Body of pancreas (tissue), 4 donors: ENCODE data around the gene COX4I1. TPM values are rescaled to one million over a fixed set of nuclear protein-coding genes. Genes with fewer than 3 reads are reported as not detected.

Experiments
- ATAC-seq: fragments of 150-250 bp; one replicate; pipeline ENCODE4 v1.9.1; 2016
- DNase-seq, 4 donors: peaks; one replicate each; pipeline ENCODE4 v3.0.0-alpha.2; 2019
- H3K27ac ChIP-seq, 4 donors: fragments of 200-600 bp; sonication (generic); 1 replicate in 3 of 4; 2 replicates in 1 of 4; pipeline versions ENCODE4 v1.5.1 to v1.6.1; 2016 to 2019; ENCODE audit warnings: mild to moderate bottlenecking in 1 of 4, mixed read lengths in 1 of 4, moderate library complexity in 1 of 4
- H3K27me3 ChIP-seq, 2 donors: fragments of 200-600 bp; sonication (generic); one replicate each; pipeline ENCODE4 v1.6.0; 2016; ENCODE audit warnings: mild to moderate bottlenecking in 1 of 2
- H3K36me3 ChIP-seq, 2 donors: fragments of 200-600 bp; sonication (generic); replicated peaks in 1 of 2; 2 replicates each; pipeline ENCODE4 v1.5.1; 2016; ENCODE audit warnings: low read depth in 2 of 2; ENCODE audit not compliant: insufficient read depth in 1 of 2
- H3K4me1 ChIP-seq: fragments of 200-600 bp; sonication (generic); one replicate; pipeline ENCODE4 v1.6.0; 2016
- H3K4me3 ChIP-seq, 2 donors: fragments of 200-600 bp; sonication (generic); 1 replicate in 1 of 2; 2 replicates in 1 of 2; pipeline ENCODE4 v1.5.1; 2016 to 2019
- H3K9me3 ChIP-seq, 3 donors: fragments of 200-600 bp; sonication (generic); 1 replicate in 2 of 3; 2 replicates in 1 of 3; pipeline ENCODE4 v1.5.1; 2016
- CTCF ChIP-seq, 7 experiments: fragments of 450-650 bp in 4 of 7; fragments of 200-600 bp in 3 of 7; sonication (generic) in 3 of 7; IDR thresholded peaks; one replicate each; pipeline ENCODE4 v1.5.1; 2016 to 2019; ENCODE audit warnings: antibody characterized with exemption in 7 of 7
- POLR2A ChIP-seq, 3 donors: fragments of 450-650 bp; IDR thresholded peaks; one replicate each; pipeline ENCODE4 v1.6.1; 2016; ENCODE audit warnings: antibody characterized with exemption in 3 of 3, mild to moderate bottlenecking in 2 of 3
- WGBS, 2 donors: methylation state at CpG; one replicate each; pipeline ENCODE4 v1.1.5; 2017; 5-methylcytosine and 5-hydroxymethylcytosine counted together
- intact Hi-C: fragments of 100-400 bp; cut with DNase I; formaldehyde crosslinking; loops from one replicate; pipeline ENCODE4 v1.15.1; 2023
- total RNA-seq, 2 donors: library from RNA; depleted of rRNA; stranded (reverse); fragments of >200 nt; gene quantifications; one replicate each; pipeline ENCODE4 v1.1.0, GENCODE V29; 2016

The COX4I1 gene
- total RNA-seq, 2 donors from 2014 or later: 259 to 291 TPM

GRCh38 chr16:85829171-85829719 lies 29.8 kb downstream of the COX4I1 start:
- no peaks in the 10 kb centered on the region for H3K27me3 ChIP-seq
- no peaks in the 10 kb centered on the region for H3K9me3 ChIP-seq
- DNase-seq: no peak
- no peak for ATAC-seq
- WGBS, 2 donors: 44 to 77% methylated on average over 9 to 15 of the region's 15 CpGs
- H3K27ac ChIP-seq: no peak overlapping the region
- intact Hi-C loops: loop anchor here (10.0 kb wide), 1 partner anchor 156 kb away; no protein-coding TSS in a partner anchor
- no peak overlapping the region for H3K4me3 ChIP-seq
- TF ChIP-seq POLR2A (IDR thresholded peaks at IDR 0.05): no peak
- TF ChIP-seq CTCF (IDR thresholded peaks at IDR 0.05): no peak
- H3K36me3 ChIP-seq: no peaks in the 10 kb centered on the region
- H3K4me1 ChIP-seq: no peaks in the 10 kb centered on the region

DNA sequence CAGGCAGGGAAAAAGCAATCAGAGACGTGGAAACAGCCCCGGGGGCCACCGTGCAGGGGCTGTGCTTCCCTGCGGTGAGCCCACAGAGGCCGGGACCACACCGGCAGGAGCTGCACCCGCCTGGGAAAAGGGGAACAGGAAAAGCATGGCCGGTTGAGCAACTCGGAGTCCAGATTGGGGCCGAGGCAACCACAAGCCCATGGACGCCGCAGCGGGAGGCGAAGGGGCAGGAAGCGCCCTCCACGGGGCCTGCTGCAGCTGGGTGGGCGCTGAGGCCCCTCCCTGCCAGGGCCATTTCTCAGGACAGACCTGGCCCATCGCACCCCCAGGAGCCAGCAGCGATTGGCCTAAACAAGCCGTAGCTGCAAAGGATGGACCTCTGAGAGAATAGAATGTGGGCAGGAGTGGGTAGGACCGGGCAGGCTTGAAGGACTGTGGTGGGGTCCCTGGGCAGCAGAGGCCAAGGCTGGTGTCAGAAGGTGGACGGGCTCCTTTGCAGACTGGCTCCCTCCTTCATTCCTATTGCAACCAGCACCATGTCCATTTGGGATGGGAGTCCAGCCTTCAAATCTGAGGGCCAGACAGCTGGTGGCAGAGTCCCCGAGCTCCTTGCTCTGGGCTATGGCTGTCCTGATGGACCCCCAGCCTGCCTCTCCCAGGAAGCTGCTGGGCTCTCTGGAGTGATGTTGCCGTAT lies 30.4 kb downstream of the COX4I1 start:
- peak in 1 of 4 donors; percentile 60 for DNase-seq
- intact Hi-C loops: loop anchor here (10.0 kb wide), 1 partner anchor 155 kb away; no protein-coding TSS in a partner anchor
- no peak for TF ChIP-seq CTCF (IDR thresholded peaks at IDR 0.05)
- no peak for TF ChIP-seq POLR2A (IDR thresholded peaks at IDR 0.05)
- Histone ChIP-seq H3K9me3 (no peaks in the 10 kb centered on the region), H3K27me3 (no peaks in the 10 kb centered on the region), H3K36me3 (no peaks in the 10 kb centered on the region), H3K27ac (no peak overlapping the region), H3K4me3 (no peak overlapping the region), H3K4me1 (no peaks in the 10 kb centered on the region)
- no peak for ATAC-seq
- WGBS, 2 donors: 49 to 65% methylated on average over 19 to 24 of the region's 24 CpGs

- Histone ChIP-seq H3K4me3 (no peak overlapping the region), H3K27me3 (no peaks in the 10 kb centered on the region), H3K36me3 (no peaks in the 10 kb centered on the region), H3K27ac (no peak overlapping the region), H3K9me3 (no peaks in the 10 kb centered on the region), H3K4me1 (no peaks in the 10 kb centered on the region)
- intact Hi-C loops: no loop called here
- no peak for ATAC-seq
- WGBS, 2 donors: 65 to 67% methylated on average over 9 of the region's 9 CpGs
- DNase-seq: no peak
- TF ChIP-seq POLR2A (IDR thresholded peaks at IDR 0.05) (no peak), CTCF (IDR thresholded peaks at IDR 0.05) (no peak)
Observed at GRCh38 chr16:85830821-85831220, 31.3 kb downstream of the COX4I1 start.

GRCh38 chr16:85832570-85833218 lies 33.2 kb downstream of the COX4I1 start:
- intact Hi-C loops: no loop called here
- Histone ChIP-seq H3K4me1 (no peaks in the 10 kb centered on the region), H3K27ac (no peak overlapping the region), H3K4me3 (no peak overlapping the region), H3K27me3 (peaks cover 0 to 4% of the 10 kb centered on the region in 2 donors), H3K9me3 (no peaks in the 10 kb centered on the region), H3K36me3 (no peaks in the 10 kb centered on the region)
- no peak for TF ChIP-seq POLR2A (IDR thresholded peaks at IDR 0.05)
- TF ChIP-seq CTCF (IDR thresholded peaks at IDR 0.05): no peak
- WGBS, 2 donors: 67 to 71% methylated on average over 21 of the region's 21 CpGs
- DNase-seq (no peak), ATAC-seq (no peak)
